ENCODE data around the gene MRPS18B.

The MRPS18B gene

GRCh38 chr6:30616811-30617564 is 652 bp upstream of the MRPS18B start, which contains the start of gene PPP1R10:
Gene PPP1R10, minus strand, starts transcription at chr6:30617243. Its CDS starts 7,299 bp downstream, at chr6:30609944.
- TF ChIP-seq CTCF (IDR thresholded peaks at IDR 0.05; ENCODE audit: low read depth, low read length, missing control alignments): no peak
- H3K4me3 ChIP-seq (ENCODE audit: low read depth, low read length): peak within 1 kb of the TSS; percentile 81
- DNase-seq (ENCODE audit: low read depth): peak; percentile 100

- H3K4me3 ChIP-seq (ENCODE audit: low read depth, low read length): peak overlapping the region; percentile 78
- TF ChIP-seq CTCF (IDR thresholded peaks at IDR 0.05; ENCODE audit: low read depth, low read length, missing control alignments): no peak
- no peak for DNase-seq (ENCODE audit: low read depth)
Observed at GRCh38 chr6:30618270-30618797, 694 bp downstream of the MRPS18B start.

- H3K4me3 ChIP-seq (ENCODE audit: low read depth, low read length): no peak overlapping the region
- DNase-seq (ENCODE audit: low read depth): no peak
- no peak for TF ChIP-seq CTCF (IDR thresholded peaks at IDR 0.05; ENCODE audit: low read depth, low read length, missing control alignments)
Observed at GRCh38 chr6:30619561-30619960, 1.9 kb downstream of the MRPS18B start.

- no peak for DNase-seq (ENCODE audit: low read depth)
Observed at GRCh38 chr6:30625511-30625910, 7.9 kb downstream of the MRPS18B start.

GRCh38 chr6:30626484-30627366 is 9.1 kb downstream of the MRPS18B start, which contains the start of gene ATAT1:
Gene ATAT1, plus strand, starts transcription at chr6:30626874.
- peak within 1 kb of the TSS; percentile 79 for H3K4me3 ChIP-seq (ENCODE audit: low read depth, low read length)
- peak; percentile 58 for TF ChIP-seq CTCF (IDR thresholded peaks at IDR 0.05; ENCODE audit: low read depth, low read length, missing control alignments)
- DNase-seq (ENCODE audit: low read depth): no peak

More at GRCh38 chr6:30625511-30625910, 7.9 kb downstream of the MRPS18B start:
- TF ChIP-seq CTCF (IDR thresholded peaks at IDR 0.05; ENCODE audit: low read depth, low read length, missing control alignments): no peak
- H3K4me3 ChIP-seq (ENCODE audit: low read depth, low read length): no peak overlapping the region

GRCh38 chr6:30635834-30636233 is 18.2 kb downstream of the MRPS18B start:
- TF ChIP-seq CTCF (IDR thresholded peaks at IDR 0.05; ENCODE audit: low read depth, low read length, missing control alignments): no peak
- no peak overlapping the region for H3K4me3 ChIP-seq (ENCODE audit: low read depth, low read length)
- DNase-seq (ENCODE audit: low read depth): no peak
